Heart left ventricle (tissue), 16 donors: ENCODE results near the gene SPATA2. TPM values are rescaled to one million over a fixed set of nuclear protein-coding genes. Genes with fewer than 3 reads are reported as not detected.

Experiments used
- ATAC-seq, 4 donors: fragments of 200-7000 bp; cut with Tn5 transposase; one replicate each; pipeline ENCODE4 v1.9.1; 2020 to 2022; ENCODE audit warnings: moderate library complexity in 4 of 4, mild to moderate bottlenecking in 3 of 4, moderate number of reproducible peaks in 1 of 4
- DNase-seq, 5 donors: peaks; one replicate each; pipeline ENCODE4 v3.0.0-alpha.2; 2020
- H3K27ac ChIP-seq, 12 donors: fragments of 200-600 bp; sonication (generic) in 4 of 12; one replicate each; pipeline versions ENCODE4 v1.5.0 to v1.8.0; 2016 to 2022; ENCODE audit warnings: mild to moderate bottlenecking in 2 of 12
- H3K27me3 ChIP-seq, 9 donors: fragments of 200-600 bp; sonication (generic) in 2 of 9; one replicate each; pipeline versions ENCODE4 v1.5.1 to v1.8.0; 2016 to 2022; ENCODE audit warnings: mild to moderate bottlenecking in 3 of 9
- H3K36me3 ChIP-seq, 9 donors: fragments of 200-600 bp; sonication (generic) in 2 of 9; one replicate each; pipeline versions ENCODE4 v1.5.0 to v1.8.0; 2018 to 2022; ENCODE audit warnings: mild to moderate bottlenecking in 2 of 9
- H3K4me1 ChIP-seq, 12 donors: fragments of 200-600 bp; sonication (generic) in 4 of 12; one replicate each; pipeline versions ENCODE4 v1.5.0 to v1.8.0; 2016 to 2022; ENCODE audit warnings: mild to moderate bottlenecking in 3 of 12
- H3K4me3 ChIP-seq, 12 donors: fragments of 200-600 bp; sonication (generic) in 4 of 12; one replicate each; pipeline versions ENCODE4 v1.5.0 to v1.8.0; 2017 to 2022; ENCODE audit warnings: mild to moderate bottlenecking in 9 of 12, moderate library complexity in 4 of 12
- H3K9me3 ChIP-seq, 12 donors: fragments of 200-600 bp; sonication (generic) in 4 of 12; one replicate each; pipeline versions ENCODE4 v1.5.0 to v1.8.0; 2016 to 2022; ENCODE audit warnings: mild to moderate bottlenecking in 1 of 12
- CTCF ChIP-seq, 12 donors: fragments of 200-600 bp; sonication (generic) in 4 of 12; IDR thresholded peaks; one replicate each; pipeline versions ENCODE4 v1.5.0 to v1.8.0; 2018 to 2022; ENCODE audit warnings: antibody characterized with exemption in 12 of 12, mild to moderate bottlenecking in 5 of 12
- POLR2A ChIP-seq, 2 donors: fragments of 450-650 bp; IDR thresholded peaks; one replicate each; pipeline ENCODE4 v1.6.1; 2017; ENCODE audit warnings: antibody characterized with exemption in 2 of 2, mild to moderate bottlenecking in 2 of 2, moderate library complexity in 2 of 2
- WGBS, 4 donors: extraction: QIAGEN DNeasy Blood & Tissue Kit in 2 of 4; methylation state at CpG; one replicate each; pipeline versions ENCODE4 v1.1.5 to v1.1.7; 2013 to 2018; 5-methylcytosine and 5-hydroxymethylcytosine counted together
- intact Hi-C, 10 donors: fragments of 100-400 bp; cut with DNase I; formaldehyde crosslinking; loops; one replicate each; pipeline versions ENCODE4 v1.11.1 to v1.14.2; 2022
- polyA plus RNA-seq, 2 donors: library from polyadenylated mRNA; stranded (reverse); fragments of 200-250 nt; gene quantifications; one replicate each; pipeline ENCODE4 v1.2.3, GENCODE V29; 2013
- total RNA-seq, 9 donors: library from RNA; depleted of rRNA in 2 of 9; stranded (reverse); fragments of >200 nt in 2 of 9; fragmentation: NEBNext Ultra II Directional in 3 of 9; extraction: Animal tissue kit (Norgen Biotek cat#: 25700) in 3 of 9; gene quantifications; one replicate each; pipeline versions ENCODE4 v1.1.0 to v1.2.4, GENCODE V29; 2016 to 2023
- donor health status: ischemic (EF 13 %, LVEDD 7.1; RV severe dilation, severe dysfunction).
- donor health status: healthy with polysubstance abuse.
- donor health status: DM: no; HTN: yes; CAD: no.
- donor health status: DM: no; HTN: no; CAD: no.
- donor health status: ischemic (EF 25% LVEDD 6.9; RV normal size, moderate dysfunction).
- donor health status: ischemic (EF 25% LVEDD 5.7; RV mildly dilated, moderate dysfunction).
- donor health status: healthy.
- donor health status: DM: yes; HTN: yes; CAD: no.
- donor health status: ischemic (EF 35%, LVEDD 5.7; RV mildly dilated, moderate dysfunction).
- donor health status: nonischemic (EF 11% LVEDD 7.7; RV severe dilation, severe dysfunction).
- donor health status: DM: yes; HTN: yes; CAD: no.
- donor health status: PGD.
- donor health status: ischemic (EF 29% LVEDD 5.4; RV normal size, mild dysfunction).
- donor health status: nonischemic (EF 23%, LVEDD 6.1; RV moderate dilation, normal function).

The SPATA2 gene
- total and polyA plus RNA-seq, 11 donors = 4.3 to 9.3 (median 7.8) TPM

DNA sequence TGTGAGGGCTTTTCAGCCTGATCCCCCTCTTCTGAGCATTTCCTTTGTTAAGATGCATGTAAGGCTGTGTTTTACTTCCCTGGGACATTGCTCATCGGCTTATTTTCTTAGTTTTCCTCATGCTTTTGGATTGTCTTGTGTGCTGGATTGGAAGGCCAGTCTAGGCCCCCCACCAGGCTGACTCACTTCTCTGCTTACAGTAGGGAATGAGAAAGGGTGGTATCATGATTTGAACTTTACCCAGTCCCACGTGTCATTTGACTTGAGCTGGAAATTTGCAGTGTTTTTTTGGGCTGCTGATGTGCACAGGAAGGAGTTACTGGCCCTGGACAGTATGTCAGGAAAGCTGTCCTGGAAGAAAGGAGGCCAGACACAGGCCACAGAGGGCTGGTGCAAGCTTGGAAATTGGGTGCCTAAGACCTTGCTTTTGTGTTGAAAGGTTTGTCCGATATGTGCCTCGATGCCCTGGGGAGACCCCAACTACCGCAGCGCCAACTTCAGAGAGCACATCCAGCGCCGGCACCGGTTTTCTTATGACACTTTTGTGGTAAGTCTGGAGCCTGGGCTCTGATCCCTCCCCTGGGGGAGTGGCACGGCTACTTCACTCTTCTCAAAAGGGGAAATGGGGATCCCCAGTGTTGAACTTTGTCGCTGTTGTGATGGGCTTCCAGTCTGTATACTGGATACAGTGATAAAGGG is 33.6 kb upstream of the SPATA2 start:
- peaks cover 0 to 97% (median 96%) of the 10 kb centered on the region in 9 donors for H3K36me3 ChIP-seq
- peaks cover 0 to 8% (median 0%) of the 10 kb centered on the region in 12 donors for H3K4me1 ChIP-seq
- ATAC-seq (peak in 1 of 4 donors; percentile 16), DNase-seq (no peak)
- no peak overlapping the region for H3K27ac ChIP-seq
- no peaks in the 10 kb centered on the region for H3K27me3 ChIP-seq
- intact Hi-C loops = no loop called here
- H3K4me3 ChIP-seq = no peak overlapping the region
- H3K9me3 ChIP-seq = no peaks in the 10 kb centered on the region
- WGBS, 4 donors = 91 to 96% (median 93%) methylated on average over 11 of the region's 11 CpGs
- TF ChIP-seq CTCF (IDR thresholded peaks at IDR 0.05) = no peak
- TF ChIP-seq POLR2A (IDR thresholded peaks at IDR 0.05) = no peak

- 82 to 89% (median 84%) methylated on average over 3 of the region's 3 CpGs for WGBS, 4 donors
- DNase-seq = no peak
- Histone ChIP-seq H3K36me3 (peaks cover 0 to 96% (median 94%) of the 10 kb centered on the region in 9 donors), H3K9me3 (no peaks in the 10 kb centered on the region), H3K27me3 (no peaks in the 10 kb centered on the region), H3K4me3 (no peak overlapping the region), H3K4me1 (peaks cover 0 to 8% (median 0%) of the 10 kb centered on the region in 12 donors), H3K27ac (no peak overlapping the region)
- no peak for TF ChIP-seq POLR2A (IDR thresholded peaks at IDR 0.05)
- TF ChIP-seq CTCF (IDR thresholded peaks at IDR 0.05) = no peak
- intact Hi-C loops = no loop called here
- no peak for ATAC-seq
Measured at GRCh38 chr20:49948178-49948577, 32.8 kb upstream of the SPATA2 start.

DNA sequence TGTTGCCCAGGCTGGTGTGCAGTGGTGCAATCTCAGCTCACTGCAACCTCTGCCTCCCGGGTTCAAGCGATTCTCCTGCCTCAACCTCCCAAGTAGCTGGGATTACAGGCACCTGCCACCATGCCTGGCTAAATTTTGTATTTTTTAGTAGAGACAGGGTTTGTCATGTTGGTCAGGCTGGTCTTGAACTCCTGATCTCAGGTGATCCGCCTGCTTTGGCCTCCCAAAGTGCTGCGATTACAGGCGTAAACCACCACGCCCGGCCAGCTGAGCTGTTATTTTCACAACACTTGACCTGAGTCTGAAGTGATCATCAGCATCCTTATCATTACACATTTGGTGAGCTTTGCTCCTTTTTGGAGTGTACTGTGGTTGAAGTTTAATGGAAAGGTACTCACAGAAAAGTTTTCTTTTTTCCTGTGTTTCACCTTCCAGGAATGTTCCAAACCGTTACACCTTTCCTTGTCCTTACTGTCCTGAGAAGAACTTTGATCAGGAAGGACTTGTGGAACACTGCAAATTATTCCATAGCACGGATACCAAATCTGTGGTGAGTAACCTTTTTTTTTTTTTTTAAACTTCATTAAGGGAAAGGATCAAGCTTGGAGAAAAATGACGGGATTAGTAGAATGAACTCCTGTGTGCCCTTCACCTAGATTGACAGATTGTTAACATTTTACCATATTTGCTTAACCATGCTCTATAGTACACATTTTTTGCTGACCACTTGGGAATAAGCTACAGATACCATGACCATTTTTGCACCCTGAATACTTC is 30.6 kb upstream of the SPATA2 start:
- peaks cover 0 to 96% (median 94%) of the 10 kb centered on the region in 9 donors for H3K36me3 ChIP-seq
- H3K9me3 ChIP-seq = no peaks in the 10 kb centered on the region
- DNase-seq (no peak), ATAC-seq (no peak)
- H3K4me1 ChIP-seq = peaks cover 0 to 9% (median 0%) of the 10 kb centered on the region in 12 donors
- H3K4me3 ChIP-seq = no peak overlapping the region
- TF ChIP-seq CTCF (IDR thresholded peaks at IDR 0.05) (no peak), POLR2A (IDR thresholded peaks at IDR 0.05) (no peak)
- 94 to 98% (median 96%) methylated on average over 9 to 10 of the region's 10 CpGs for WGBS, 4 donors
- H3K27ac ChIP-seq = no peak overlapping the region
- intact Hi-C loops = no loop called here
- H3K27me3 ChIP-seq = no peaks in the 10 kb centered on the region

- WGBS, 4 donors = 63 to 81% (median 71%) methylated on average over 3 of the region's 3 CpGs
- intact Hi-C loops = no loop called here
- TF ChIP-seq CTCF (IDR thresholded peaks at IDR 0.05) (no peak), POLR2A (IDR thresholded peaks at IDR 0.05) (no peak)
Measured at GRCh38 chr20:49945306-49945700, 30.0 kb upstream of the SPATA2 start.

More at GRCh38 chr20:49945306-49945700, 30.0 kb upstream of the SPATA2 start:
- ATAC-seq (no peak), DNase-seq (no peak)
- H3K9me3 ChIP-seq = no peaks in the 10 kb centered on the region
- H3K4me3 ChIP-seq = no peak overlapping the region
- H3K27ac ChIP-seq = no peak overlapping the region
- H3K27me3 ChIP-seq = no peaks in the 10 kb centered on the region
- H3K4me1 ChIP-seq = peaks cover 0 to 12% (median 0%) of the 10 kb centered on the region in 12 donors
- H3K36me3 ChIP-seq = peaks cover 0 to 94% (median 90%) of the 10 kb centered on the region in 9 donors
